HG03095 (cell line): ENCODE measurements around the gene MOCS2.

ENCODE experiments used
- ATAC-seq: cut with Tn5 transposase; IDR thresholded peaks from one replicate; pipeline ENCODE4 v1.9.1; 2021; ENCODE audit warnings: moderate library complexity; ENCODE audit not compliant: unreplicated experiment

MOCS2 gene

GRCh38 chr5:53055365-53055764, 54.2 kb downstream of the MOCS2 start:
- ATAC-seq = no peak

- no peak for ATAC-seq
Observed at GRCh38 chr5:53053364-53053763, 56.2 kb downstream of the MOCS2 start.

- ATAC-seq = no peak
Observed at GRCh38 chr5:53052499-53052898, 57.1 kb downstream of the MOCS2 start.

GRCh38 chr5:53048248-53048647, 61.3 kb downstream of the MOCS2 start:
- no peak for ATAC-seq
